K562 (cell line): ENCODE data around the gene PLCL2. TPM values are rescaled to one million over a fixed set of nuclear protein-coding genes. Genes with fewer than 3 reads are reported as not detected.

Source experiments
- ATAC-seq: fragments of 200-7000 bp; cut with Tn5 transposase; 3 replicates; pipeline ENCODE4 v1.9.1; 2020; ENCODE audit warnings: moderate library complexity
- BruUV-seq: library from RNA; stranded (reverse); fragments of 400-500 nt; replicated peaks from 2 replicates; lab custom pipeline; 2021; lab: Mats Ljungman, UMichigan
- CTCF ChIA-PET: fragments of 300-600 bp; formaldehyde crosslinking; extraction: SDS; loops from one replicate; lab custom pipeline; 2021; ENCODE audit warnings: low intra/inter-chr PET ratio; lab: Yijun Ruan, JAX
- POLR2A ChIA-PET: fragments of 300-600, 350-650 bp; sonication (Branson Sonifier 250); formaldehyde crosslinking; extraction: SDS; loops from one replicate; lab custom pipeline; 2021; ENCODE audit warnings: antibody characterized with exemption, inconsistent platforms; lab: Yijun Ruan, JAX
- DNase-seq, 4 experiments: peaks; one replicate each; pipeline versions ENCODE4 v3.0.0 to v3.0.0-alpha.2; 2011 to 2018; ENCODE audit warnings: low spot score in 3 of 4, mixed read lengths in 3 of 4; ENCODE audit errors: extremely low read depth in 1 of 4
- FAIRE-seq: peaks from 2 replicates; lab custom pipeline; 2011; peaks lifted over from hg19 to GRCh38; lab: Jason Lieb, UNC
- H2AFZ ChIP-seq: 2 replicates; pipeline ENCODE4 v1.6.0; 2011; ENCODE audit warnings: low read depth, low read length, control low read depth, inconsistent platforms
- H3K27ac ChIP-seq: fragments of 200-600 bp; 3 replicates; pipeline ENCODE4 v1.8.0; 2011; ENCODE audit warnings: low read depth, mild to moderate bottlenecking, control low read depth, inconsistent platforms, low read length, moderate library complexity, mixed read lengths; ENCODE audit errors: extremely low read depth
- H3K27me3 ChIP-seq, 2 experiments: fragments of 300-600 bp in 1 of 2; 2 replicates in 1 of 2; 3 replicates in 1 of 2; pipeline versions ENCODE4 v1.6.0 to v1.8.0; 2011; ENCODE audit warnings: inconsistent platforms in 2 of 2, low read length in 2 of 2, mild to moderate bottlenecking in 1 of 2, mixed read lengths in 1 of 2, moderate library complexity in 1 of 2; ENCODE audit not compliant: control insufficient read depth in 2 of 2, insufficient read depth in 2 of 2
- H3K36me3 ChIP-seq: fragments of 300-600 bp; 3 replicates; pipeline ENCODE4 v1.8.0; 2011; ENCODE audit warnings: mild to moderate bottlenecking, low read length, inconsistent platforms; ENCODE audit not compliant: control insufficient read depth, insufficient read depth
- H3K4me1 ChIP-seq, 2 experiments: fragments of 200-600 bp in 1 of 2; replicated peaks in 1 of 2; 2 replicates in 1 of 2; 3 replicates in 1 of 2; pipeline versions ENCODE4 v1.5.1 to v1.8.0; 2011; ENCODE audit warnings: inconsistent platforms in 2 of 2, low read length in 2 of 2, mild to moderate bottlenecking in 1 of 2, mixed read lengths in 1 of 2, moderate library complexity in 1 of 2; ENCODE audit not compliant: control insufficient read depth in 2 of 2, insufficient read depth in 2 of 2
- H3K4me2 ChIP-seq: 2 replicates; pipeline ENCODE4 v1.6.1; 2011; ENCODE audit warnings: low read length, control low read depth, inconsistent platforms, mixed read lengths; ENCODE audit not compliant: insufficient read depth
- H3K4me3 ChIP-seq: fragments of 200-600 bp; sonication (generic), shearing (Covaris generic); 2 replicates; pipeline ENCODE4 v1.5.1; 2016; ENCODE audit warnings: control low read depth, inconsistent platforms
- H3K79me2 ChIP-seq: fragments of 200-600 bp; 3 replicates; pipeline ENCODE4 v1.8.0; 2011; ENCODE audit warnings: low read length, inconsistent platforms; ENCODE audit not compliant: control insufficient read depth, insufficient read depth
- H3K9ac ChIP-seq, 2 experiments: 2 replicates each; pipeline versions ENCODE4 v1.6.0 to v1.6.1; 2011; ENCODE audit warnings: low read depth in 2 of 2, low read length in 2 of 2, control low read depth in 1 of 2, inconsistent platforms in 1 of 2, mild to moderate bottlenecking in 1 of 2, mixed read lengths in 1 of 2; ENCODE audit not compliant: insufficient read depth in 1 of 2
- H3K9me1 ChIP-seq: one replicate; pipeline ENCODE4 v1.6.0; 2011; ENCODE audit warnings: inconsistent platforms, mild to moderate bottlenecking, low read length, moderate library complexity; ENCODE audit not compliant: control insufficient read depth, insufficient read depth
- H3K9me3 ChIP-seq: replicated peaks from 2 replicates; pipeline ENCODE4 v1.5.1; 2011; ENCODE audit warnings: low read depth, low read length, inconsistent platforms; ENCODE audit not compliant: control insufficient read depth, insufficient read depth
- H4K20me1 ChIP-seq: replicated peaks from 2 replicates; pipeline ENCODE4 v1.6.1; 2011; ENCODE audit warnings: low read length, inconsistent platforms, mixed read lengths; ENCODE audit not compliant: control insufficient read depth, insufficient read depth
- CCAR2 ChIP-seq: fragments of 200-400 bp; formaldehyde crosslinking; IDR thresholded peaks from 2 replicates; pipeline ENCODE4 v1.6.1; 2017; ENCODE audit warnings: mild to moderate bottlenecking, low read depth, low read length
- CHD4 ChIP-seq: fragments of 200-600 bp; sonication (generic); IDR thresholded peaks from 3 replicates; pipeline ENCODE4 v1.6.1; 2012; ENCODE audit warnings: low read depth, mild to moderate bottlenecking, mixed read lengths, low read length, inconsistent platforms; ENCODE audit not compliant: insufficient read depth, insufficient replicate concordance, poor library complexity, severe bottlenecking
- HDAC2 ChIP-seq: fragments of 450-650 bp; IDR thresholded peaks from 2 replicates; pipeline ENCODE4 v1.6.1; 2016; ENCODE audit warnings: mild to moderate bottlenecking
- KDM4B ChIP-seq, 2 experiments: fragments of 450-650 bp in 1 of 2; sonication (generic) in 1 of 2; IDR thresholded peaks; 2 replicates each; pipeline ENCODE4 v1.6.1; 2016 to 2017; ENCODE audit warnings: borderline replicate concordance in 2 of 2, antibody characterized with exemption in 1 of 2, low read depth in 1 of 2, mild to moderate bottlenecking in 1 of 2
- MCM7 ChIP-seq, 2 experiments: fragments of 450-650 bp; IDR thresholded peaks; 2 replicates each; pipeline ENCODE4 v1.6.1; 2016 to 2018
- RBM39 ChIP-seq: fragments of 200-400 bp; formaldehyde crosslinking; optimal IDR thresholded peaks from 2 replicates; pipeline ENCODE3; 2018; ENCODE audit warnings: low read depth, low read length
- STAT5A ChIP-seq: IDR thresholded peaks from 2 replicates; pipeline ENCODE4 v1.6.1; 2012; ENCODE audit warnings: low read length, inconsistent platforms, borderline replicate concordance
- ZFP36 ChIP-seq: fragments of 150-350 bp; IDR thresholded peaks from 2 replicates; pipeline ENCODE4 v1.6.1; 2018; ENCODE audit warnings: low read length, low read depth; ENCODE audit not compliant: partially characterized antibody
- ZNF354B ChIP-seq: fragments of 250-450 bp; sonication (Bioruptor Pico); IDR thresholded peaks from 2 replicates; pipeline ENCODE4 v1.4.0; 2020
- ZNF707 ChIP-seq: fragments of 250-450 bp; sonication (Bioruptor Pico); conservative IDR thresholded peaks from 2 replicates; pipeline ENCODE4 v1.8.0; 2022; ENCODE audit warnings: inconsistent platforms, mild to moderate bottlenecking, moderate library complexity
- WGBS: fragments of 100-300 bp; shearing (Covaris generic); methylation state at CpG from one replicate; pipeline ENCODE4 v1.1.6; 2016; ENCODE audit warnings: low coverage, mixed read lengths; ENCODE audit not compliant: insufficient coverage; ENCODE audit errors: missing lambda C conversion rate; 5-methylcytosine and 5-hydroxymethylcytosine counted together
- in situ Hi-C: fragments of 300-500 bp; cut with MboI; formaldehyde crosslinking; loops from 4 replicates; pipeline ENCODE4 v1.15.0; 2018; ENCODE audit warnings: inconsistent platforms, mixed read lengths
- intact Hi-C: fragments of 100-400 bp; cut with micrococcal nuclease; formaldehyde crosslinking; loops from 2 replicates; pipeline ENCODE4 v1.14.2; 2022
- polyA plus RNA-seq, 8 experiments: library from polyadenylated mRNA; depleted of rRNA in 4 of 8; stranded (reverse) in 5 of 8; unstranded in 3 of 8; fragments of >200 nt; fragmentation: Nextera tagmentation in 2 of 8; fragmentation: Illumina TruSeq in 1 of 8; extraction: Ambion mirVana in 2 of 8; extraction: Trizol in 1 of 8; gene quantifications; 2 replicates each; pipeline versions ENCODE4 v1.2.1 to v1.2.3, GENCODE V29; 2011 to 2014; ENCODE audit warnings: inconsistent platforms in 1 of 8, missing spikeins in 1 of 8
- total RNA-seq, 7 experiments: library from RNA; depleted of rRNA in 6 of 7; stranded (reverse); fragments of >200 nt in 6 of 7; fragmentation: Illumina TruSeq in 2 of 7; extraction: Trizol in 2 of 7; gene quantifications; 2 replicates each; pipeline versions ENCODE4 v1.2.1 to v1.2.3, GENCODE V29; 2011 to 2021; ENCODE audit warnings: low replicate concordance in 1 of 7

Gene PLCL2
- total and polyA plus RNA-seq, 9 of the 15 experiments (the other 6 are each of a cell fraction or from before 2014, with no cell fraction given) = 0.03 to 0.18 (median 0.11) TPM; not detected in 2

DNA sequence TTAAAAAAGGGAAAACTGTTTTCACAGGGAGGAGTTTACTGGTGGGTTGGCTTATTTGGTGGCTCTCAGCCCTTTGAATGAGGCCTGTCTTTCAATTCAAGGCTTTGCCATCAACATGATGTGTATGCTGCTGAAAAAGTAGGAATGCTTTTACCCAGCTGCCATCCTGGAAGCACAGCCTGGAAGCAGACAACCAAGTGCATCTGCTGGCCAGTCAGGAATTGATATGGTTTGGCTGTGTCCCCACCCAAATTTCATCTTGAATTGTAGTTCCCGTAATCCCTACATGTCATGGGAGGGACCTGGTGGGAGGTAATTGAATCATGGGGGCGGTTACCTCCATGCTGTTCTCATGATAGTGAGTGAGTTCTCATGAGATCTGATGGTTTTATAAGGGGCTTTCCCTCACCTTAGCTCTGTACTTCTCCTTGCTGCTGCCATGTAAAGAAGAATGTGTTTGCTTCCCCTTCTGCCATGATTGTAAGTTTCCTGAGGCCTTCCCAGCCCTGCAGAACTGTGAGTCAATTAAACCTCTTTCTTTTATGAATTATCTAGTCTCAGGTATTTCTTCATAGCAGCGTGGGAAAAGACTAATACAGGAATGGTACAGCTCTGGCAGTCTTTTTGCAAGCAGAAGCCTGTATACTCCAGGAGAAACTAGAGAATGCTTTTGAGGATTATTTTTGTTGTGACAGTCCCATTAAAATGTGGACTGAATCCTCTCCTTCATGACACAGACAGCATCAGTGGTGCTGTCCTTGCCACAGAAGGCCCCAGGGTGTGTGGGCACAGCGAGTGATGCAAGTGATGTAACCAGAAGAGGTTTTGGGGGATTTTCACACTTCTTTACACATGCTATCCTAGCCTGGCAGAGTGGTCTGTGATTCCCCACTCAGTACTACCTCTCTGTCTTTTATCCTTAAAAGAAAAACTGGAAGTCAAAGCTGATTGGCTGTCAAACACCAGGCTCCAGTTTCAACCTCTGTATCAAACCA is 20.0 kb downstream of the PLCL2 start:
- FAIRE-seq = no peak
- H3K79me2 ChIP-seq = no peaks in the 10 kb centered on the region
- no peak overlapping the region for H2AFZ ChIP-seq
- H3K4me1 ChIP-seq = peaks cover 0 to 8% of the 10 kb centered on the region in 2 experiments; a peak in 4 of 5 replicates
- POLR2A ChIA-PET = no interaction called here
- H3K9me3 ChIP-seq = no peaks in the 10 kb centered on the region
- no peak for DNase-seq
- H3K27me3 ChIP-seq = no peaks in the 10 kb centered on the region; a peak in 2 of 5 replicates
- H4K20me1 ChIP-seq = no peaks in the 10 kb centered on the region
- no peak overlapping the region for H3K27ac ChIP-seq
- no TSS peak for BruUV-seq
- under 1% methylated on average over 4 of the region's 4 CpGs for WGBS
- H3K4me3 ChIP-seq = no peak overlapping the region
- no peaks in the 10 kb centered on the region for H3K36me3 ChIP-seq
- intact Hi-C loops (no loop called here), in situ Hi-C loops (loop anchor here (25.0 kb wide), 1 partner anchor 508 kb away; no protein-coding TSS in a partner anchor)
- TF ChIP-seq ZNF707 (CRISPR knock-in tag) (no peak), KDM4B (IDR thresholded peaks at IDR 0.05; ENCODE audit: borderline replicate concordance in 2 of 2, low read depth in 1 of 2) (no peak), STAT5A (no peak), ZNF354B (CRISPR knock-in tag) (no peak), ZFP36 (no peak), CHD4 (no peak), RBM39 (no peak), HDAC2 (no peak), CCAR2 (no peak), MCM7 (IDR thresholded peaks at IDR 0.05) (no peak)
- TF ChIP-seq, all 486 proteins: peak for 0
- ATAC-seq = no peak
- Histone ChIP-seq H3K9ac (no peak overlapping the region), H3K9me1 (no peaks in the 10 kb centered on the region), H3K4me2 (no peak overlapping the region)
- CTCF ChIA-PET = no interaction called here
